BLaER1 treated with 17β-estradiol and CSF1 and Interleukin-3, amounts not matched to agents 10 nM and 100 nM (cell line): ENCODE measurements around the gene PRKAR1B.

ENCODE experiments used
- H3K27ac ChIP-seq, 11 experiments: shearing (Covaris generic); formaldehyde crosslinking; 2 replicates each; pipeline ENCODE4 v1.8.1; 2022
- H3K27me3 ChIP-seq, 11 experiments: shearing (Covaris generic); formaldehyde crosslinking; 2 replicates each; pipeline ENCODE4 v1.8.1; 2022
- H3K36me3 ChIP-seq, 11 experiments: shearing (Covaris generic); formaldehyde crosslinking; 2 replicates each; pipeline ENCODE4 v1.8.1; 2022
- H3K4me1 ChIP-seq, 10 experiments: shearing (Covaris generic); formaldehyde crosslinking; 2 replicates each; pipeline ENCODE4 v1.8.1; 2022
- H3K4me2 ChIP-seq, 11 experiments: shearing (Covaris generic); formaldehyde crosslinking; 2 replicates each; pipeline ENCODE4 v1.8.1; 2022
- H3K4me3 ChIP-seq, 10 experiments: shearing (Covaris generic); formaldehyde crosslinking; 2 replicates each; pipeline ENCODE4 v1.8.1; 2022
- H3K9ac ChIP-seq, 11 experiments: shearing (Covaris generic); formaldehyde crosslinking; 2 replicates each; pipeline ENCODE4 v1.8.1; 2022
- H3K9me3 ChIP-seq, 11 experiments: shearing (Covaris generic); formaldehyde crosslinking; replicated peaks in 1 of 11; 2 replicates each; pipeline ENCODE4 v1.8.1; 2022
- H4K20me1 ChIP-seq, 11 experiments: shearing (Covaris generic); formaldehyde crosslinking; 2 replicates each; pipeline ENCODE4 v1.8.1; 2022
- Cebpa-rat ChIP-seq, 11 experiments: shearing (Covaris generic); IDR thresholded peaks; 2 replicates each; pipeline ENCODE4 v1.8.1; 2022

Gene PRKAR1B

DNA sequence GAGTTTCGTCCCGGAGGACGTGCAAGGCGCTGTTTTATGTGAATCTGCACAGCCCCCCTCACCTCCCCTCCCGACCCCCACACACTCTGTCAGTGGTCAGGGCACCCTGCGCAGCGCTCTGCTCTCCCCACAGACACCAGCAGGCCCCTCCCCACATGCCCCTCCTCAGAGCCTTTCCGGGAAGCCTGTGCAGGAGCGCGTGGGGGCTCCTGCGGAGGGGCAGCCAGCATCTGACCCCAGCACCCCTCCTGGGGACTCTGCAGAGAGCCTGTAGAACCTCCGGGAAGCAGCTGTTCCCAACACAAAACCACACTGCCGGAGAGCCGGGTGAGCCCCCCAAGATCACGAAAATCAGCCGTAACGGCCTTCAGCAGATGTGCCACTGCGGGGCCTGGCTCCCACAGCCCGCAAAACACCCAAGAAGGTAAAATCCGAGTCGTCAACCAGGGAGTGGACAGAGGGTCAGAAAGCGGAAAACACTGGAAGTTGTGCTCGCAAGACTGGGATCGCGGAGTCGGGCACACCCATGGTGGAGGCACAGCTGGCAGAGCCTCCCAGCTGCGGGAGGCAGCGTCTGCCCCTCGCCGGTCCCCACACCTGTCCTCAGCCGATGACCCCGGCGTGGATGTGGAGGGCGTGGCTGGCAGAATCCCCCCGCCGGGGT lies 153.7 kb downstream of the PRKAR1B start:
- Histone ChIP-seq H3K4me3 (peak overlapping the region in 2 of 10 experiments; percentile 11 to 41; a peak in 2 of 20 replicates), H3K36me3 (no peaks in the 10 kb centered on the region), H3K27me3 (peaks cover 0 to 33% (median 0%) of the 10 kb centered on the region in 11 experiments; a peak in 10 of 22 replicates), H3K4me1 (peaks cover 5 to 62% (median 43%) of the 10 kb centered on the region in 10 experiments; a peak in 19 of 20 replicates), H3K27ac (peak overlapping the region in 4 of 11 experiments; percentile 5 to 54 (median 34); a peak in 7 of 22 replicates), H3K9me3 (no peaks in the 10 kb centered on the region), H3K9ac (peak overlapping the region in 4 of 11 experiments; percentile 25 to 51 (median 44); a peak in 4 of 22 replicates), H4K20me1 (peaks cover 0 to 16% (median 0%) of the 10 kb centered on the region in 11 experiments; a peak in 4 of 22 replicates), H3K4me2 (peak overlapping the region; percentile 45 to 91 (median 83))
- TF ChIP-seq Cebpa-rat (IDR thresholded peaks at IDR 0.05): no peak

DNA sequence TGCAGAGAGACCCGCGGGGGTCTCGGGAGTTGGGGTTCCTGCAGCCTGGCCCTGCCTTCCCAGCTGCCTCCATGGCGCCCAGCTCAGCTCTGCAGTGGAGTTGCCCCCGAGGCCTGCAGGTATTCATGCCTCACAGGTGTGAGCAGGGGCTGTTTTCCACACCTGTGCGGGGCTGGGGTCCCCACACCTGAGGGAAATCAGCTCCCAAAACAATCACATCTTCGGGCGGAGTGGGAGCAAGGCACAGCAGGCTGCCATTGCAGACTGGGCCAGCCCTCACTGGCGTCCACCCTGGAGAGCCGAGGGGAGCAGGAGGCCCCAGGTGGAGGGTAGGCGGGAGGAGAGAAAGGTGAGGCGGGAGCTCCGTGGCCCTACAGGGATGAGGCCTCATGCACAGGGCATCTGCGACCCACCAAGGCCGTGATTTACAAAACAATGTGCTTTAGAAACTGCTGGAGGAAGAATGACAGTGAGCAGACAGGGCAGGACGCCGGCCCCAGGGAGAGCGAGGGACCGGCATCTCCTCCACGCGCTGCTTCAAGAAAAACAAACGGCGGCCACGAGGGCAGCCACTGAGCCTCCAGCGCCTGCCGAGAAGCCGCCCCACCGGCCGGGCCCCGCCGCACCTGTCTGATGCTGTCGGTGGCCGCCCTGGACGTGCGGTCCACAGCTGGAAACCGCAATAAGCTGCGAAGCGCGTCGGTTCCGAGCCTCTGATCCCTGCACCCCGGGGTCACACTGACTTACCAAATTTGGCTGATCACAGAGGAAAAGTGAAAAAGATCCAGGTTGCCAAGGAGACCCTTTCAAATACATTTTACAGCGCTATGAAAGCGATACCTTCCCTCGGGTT lies 154.4 kb downstream of the PRKAR1B start:
- Histone ChIP-seq H3K9ac (peak overlapping the region in 4 of 11 experiments; percentile 19 to 51 (median 36); a peak in 3 of 22 replicates), H3K4me1 (peaks cover 5 to 65% (median 48%) of the 10 kb centered on the region in 10 experiments; a peak in 19 of 20 replicates), H3K27ac (peak overlapping the region in 2 of 11 experiments; percentile 5 to 54; a peak in 2 of 22 replicates), H3K4me3 (peak overlapping the region in 2 of 10 experiments; percentile 11 to 41; a peak in 2 of 20 replicates), H3K27me3 (peaks cover 0 to 33% (median 0%) of the 10 kb centered on the region in 11 experiments; a peak in 10 of 22 replicates), H3K4me2 (peak overlapping the region; percentile 45 to 91 (median 83); a peak in 21 of 22 replicates), H3K9me3 (no peaks in the 10 kb centered on the region), H3K36me3 (no peaks in the 10 kb centered on the region), H4K20me1 (peaks cover 0 to 16% (median 0%) of the 10 kb centered on the region in 11 experiments; a peak in 4 of 22 replicates)
- no peak for TF ChIP-seq Cebpa-rat (IDR thresholded peaks at IDR 0.05)

- Histone ChIP-seq H3K27me3 (peaks cover 0 to 33% (median 0%) of the 10 kb centered on the region in 11 experiments; a peak in 10 of 22 replicates), H4K20me1 (peaks cover 0 to 16% (median 0%) of the 10 kb centered on the region in 11 experiments; a peak in 4 of 22 replicates), H3K4me3 (no peak overlapping the region), H3K36me3 (no peaks in the 10 kb centered on the region), H3K27ac (no peak overlapping the region), H3K4me1 (peaks cover 5 to 65% (median 48%) of the 10 kb centered on the region in 10 experiments; a peak in 19 of 20 replicates), H3K9me3 (0 out of 22 replicates have a peak, but pooled peaks cover 0 to 4% (median 0%) of the 10 kb centered on the region in 11 experiments), H3K4me2 (peak overlapping the region in 9 of 11 experiments; percentile 66 to 91 (median 86); a peak in 18 of 22 replicates), H3K9ac (0 out of 22 replicates have a peak overlapping the region, but pooled peaks of 1 of the 11 experiments have one; percentile 29)
- no peak for TF ChIP-seq Cebpa-rat (IDR thresholded peaks at IDR 0.05)
Measured at GRCh38 chr7:571718-572415, 155.2 kb downstream of the PRKAR1B start.

DNA sequence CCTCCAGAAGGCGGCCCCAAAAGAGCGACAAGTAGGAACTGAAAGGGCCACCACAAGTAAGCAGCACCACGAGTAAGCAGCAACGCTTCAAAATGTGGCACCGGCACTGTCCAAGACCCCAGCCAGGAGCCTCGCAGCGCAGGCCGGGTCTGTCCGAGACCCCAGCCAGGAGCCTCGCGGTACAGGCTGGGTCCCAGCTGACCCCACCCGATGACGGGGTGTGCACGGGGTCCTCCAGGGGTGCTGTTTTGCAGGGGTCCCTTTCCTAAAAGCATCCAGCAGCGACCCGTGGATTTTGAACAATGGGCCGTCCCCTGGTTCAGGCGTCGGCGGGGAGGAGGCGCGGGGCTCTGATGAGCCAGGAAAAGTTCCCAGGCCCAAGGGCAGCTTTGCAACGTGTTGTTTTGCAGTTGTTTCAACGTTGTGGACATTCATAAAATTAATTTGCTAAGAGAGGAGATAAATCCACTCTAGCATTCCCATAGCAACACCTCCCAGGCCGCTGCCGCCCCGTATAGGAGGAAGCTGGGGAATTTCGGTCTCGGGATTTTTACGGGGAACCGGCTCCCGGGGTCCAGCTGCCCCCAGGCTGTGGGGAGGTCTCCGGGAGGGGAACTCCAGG lies 155.9 kb downstream of the PRKAR1B start:
- no peaks in the 10 kb centered on the region for H3K36me3 ChIP-seq
- no peak overlapping the region for H3K27ac ChIP-seq
- peaks cover 0 to 33% (median 0%) of the 10 kb centered on the region in 11 experiments; a peak in 10 of 22 replicates for H3K27me3 ChIP-seq
- H3K9ac ChIP-seq: no peak overlapping the region
- H3K9me3 ChIP-seq: 0 out of 22 replicates have a peak, but pooled peaks cover 0 to 4% (median 0%) of the 10 kb centered on the region in 11 experiments
- H3K4me2 ChIP-seq: peak overlapping the region in 6 of 11 experiments; percentile 80 to 91 (median 87); a peak in 7 of 22 replicates
- no peak for TF ChIP-seq Cebpa-rat (IDR thresholded peaks at IDR 0.05)
- peaks cover 5 to 60% (median 48%) of the 10 kb centered on the region in 10 experiments; a peak in 19 of 20 replicates for H3K4me1 ChIP-seq
- H4K20me1 ChIP-seq: peaks cover 0 to 16% (median 0%) of the 10 kb centered on the region in 11 experiments; a peak in 4 of 22 replicates
- no peak overlapping the region for H3K4me3 ChIP-seq

DNA sequence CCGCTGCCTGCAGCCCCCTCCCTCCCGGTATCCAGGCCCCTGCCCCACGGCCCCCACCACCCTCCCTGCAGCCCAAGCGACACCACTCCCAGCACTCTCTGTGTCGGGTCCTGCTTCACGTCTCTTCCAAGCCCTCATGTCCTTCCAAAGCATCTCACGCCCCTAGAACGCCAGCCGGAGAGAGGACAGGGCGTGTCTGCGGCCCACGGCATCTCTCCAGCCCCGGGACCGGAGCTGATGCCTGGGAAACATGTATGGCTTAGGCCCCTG lies 156.3 kb downstream of the PRKAR1B start:
- Histone ChIP-seq H3K27ac (no peak overlapping the region), H3K36me3 (no peaks in the 10 kb centered on the region), H3K4me2 (no peak overlapping the region), H3K27me3 (peaks cover 0 to 33% (median 0%) of the 10 kb centered on the region in 11 experiments; a peak in 10 of 22 replicates), H3K9ac (no peak overlapping the region), H3K4me3 (no peak overlapping the region), H3K4me1 (peaks cover 5 to 55% (median 48%) of the 10 kb centered on the region in 10 experiments; a peak in 19 of 20 replicates), H4K20me1 (peaks cover 0 to 16% (median 0%) of the 10 kb centered on the region in 11 experiments; a peak in 4 of 22 replicates), H3K9me3 (0 out of 22 replicates have a peak, but pooled peaks cover 0 to 4% (median 0%) of the 10 kb centered on the region in 11 experiments)
- TF ChIP-seq Cebpa-rat (IDR thresholded peaks at IDR 0.05): no peak

DNA sequence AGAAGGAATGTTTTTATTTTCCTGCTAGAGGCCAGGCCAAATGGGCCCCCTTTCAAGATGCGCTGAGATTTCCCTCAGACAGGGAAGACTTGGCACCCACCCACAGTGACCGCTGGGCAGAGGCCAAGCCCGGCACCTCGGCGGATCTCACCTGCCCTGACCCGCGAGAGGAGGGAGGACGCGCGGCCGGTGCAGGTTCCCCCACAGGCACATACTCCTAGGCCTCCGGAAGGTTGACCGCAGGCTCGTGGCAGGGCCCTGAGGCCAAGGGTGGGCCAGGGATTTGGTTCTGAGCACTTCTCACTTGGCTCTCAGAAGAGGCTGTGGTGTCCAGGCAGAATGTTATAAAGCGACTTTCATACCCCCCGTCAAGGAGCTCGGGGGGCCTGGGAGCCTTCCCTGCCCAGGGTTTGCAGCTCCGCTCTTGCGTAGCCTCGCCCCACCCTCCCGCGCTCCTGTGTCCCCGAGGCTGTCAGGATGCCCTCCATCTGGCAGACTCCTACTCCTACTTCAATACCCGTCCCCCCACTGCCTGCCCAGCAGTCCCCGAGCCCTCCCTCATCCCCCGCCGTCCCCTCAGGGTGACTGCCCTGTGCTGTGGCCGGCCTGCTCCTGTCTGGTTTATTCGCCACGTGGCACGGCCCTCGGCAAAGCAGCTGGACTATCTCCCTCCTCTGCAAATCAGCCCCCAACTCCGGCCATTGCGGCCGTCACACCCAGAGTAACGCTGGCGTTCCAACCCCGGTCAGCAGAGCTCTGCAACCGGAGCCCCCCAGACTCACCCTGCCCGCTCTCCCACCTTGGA lies 156.9 kb downstream of the PRKAR1B start:
- no peak overlapping the region for H3K4me3 ChIP-seq
- H3K27ac ChIP-seq: no peak overlapping the region
- peaks cover 0 to 16% (median 0%) of the 10 kb centered on the region in 11 experiments; a peak in 4 of 22 replicates for H4K20me1 ChIP-seq
- no peak for TF ChIP-seq Cebpa-rat (IDR thresholded peaks at IDR 0.05)
- peaks cover 5 to 50% (median 44%) of the 10 kb centered on the region in 10 experiments; a peak in 19 of 20 replicates for H3K4me1 ChIP-seq
- 0 out of 22 replicates have a peak, but pooled peaks cover 0 to 4% (median 0%) of the 10 kb centered on the region in 11 experiments for H3K9me3 ChIP-seq
- peaks cover 0 to 31% (median 0%) of the 10 kb centered on the region in 11 experiments; a peak in 10 of 22 replicates for H3K27me3 ChIP-seq
- no peak overlapping the region for H3K9ac ChIP-seq
- H3K36me3 ChIP-seq: no peaks in the 10 kb centered on the region
- H3K4me2 ChIP-seq: no peak overlapping the region
